WTC11 (cell line): ENCODE results near the gene BHLHE40. TPM values are rescaled to one million over a fixed set of nuclear protein-coding genes. Genes with fewer than 3 reads are reported as not detected.
A peak's percentile ranks its signal among the peaks of the same experiment; 100 is the strongest.

Source experiments
- ATAC-seq: fragments of 200-7000 bp; cut with Tn5 transposase; 2 replicates; pipeline ENCODE4 v1.10.0; 2021; ENCODE audit warnings: mild to moderate bottlenecking, moderate library complexity
- CTCF ChIA-PET: fragments of 300-600 bp; sonication (Branson Sonifier 250); formaldehyde crosslinking; loops from one replicate; lab custom pipeline; 2021; ENCODE audit warnings: antibody characterized with exemption; lab: Charles Lee
- POLR2A ChIA-PET: fragments of 350-600 bp; sonication (Branson Sonifier 250); formaldehyde crosslinking; loops from one replicate; lab custom pipeline; 2021; ENCODE audit warnings: antibody characterized with exemption; lab: Charles Lee
- DNase-seq: peaks from one replicate; pipeline ENCODE4 v3.0.0; 2021; ENCODE audit warnings: low spot score
- H3K27ac Mint-ChIP-seq: 2 replicates; pipeline ENCODE4 v1.8.0; 2021; ENCODE audit warnings: mixed read lengths
- H3K27me3 Mint-ChIP-seq: 2 replicates; pipeline ENCODE4 v1.8.0; 2021; ENCODE audit warnings: low read depth, mild to moderate bottlenecking, moderate library complexity, mixed read lengths
- H3K36me3 Mint-ChIP-seq: 2 replicates; pipeline ENCODE4 v1.8.0; 2021; ENCODE audit warnings: mixed read lengths
- H3K4me1 Mint-ChIP-seq: 2 replicates; pipeline ENCODE4 v1.8.0; 2022; ENCODE audit warnings: mixed read lengths
- H3K4me3 Mint-ChIP-seq: 2 replicates; pipeline ENCODE4 v1.8.0; 2021; ENCODE audit warnings: mild to moderate bottlenecking, moderate library complexity, mixed read lengths
- H3K9me3 Mint-ChIP-seq: 2 replicates; pipeline ENCODE4 v1.8.0; 2021; ENCODE audit warnings: mixed read lengths
- CBFB ChIP-seq: sonication (generic); formaldehyde crosslinking; IDR thresholded peaks from 2 replicates; pipeline ENCODE4 v1.8.1; 2022; ENCODE audit warnings: mild to moderate bottlenecking, low read depth, missing genetic modification reagents
- ELF4 ChIP-seq: sonication (generic); formaldehyde crosslinking; IDR thresholded peaks from 2 replicates; pipeline ENCODE4 v1.8.1; 2022; ENCODE audit warnings: low read depth, mild to moderate bottlenecking, moderate library complexity, missing genetic modification reagents
- ESRRA ChIP-seq: sonication (generic); formaldehyde crosslinking; IDR thresholded peaks from 2 replicates; pipeline ENCODE4 v1.8.1; 2022; ENCODE audit warnings: mild to moderate bottlenecking, missing genetic modification reagents, borderline replicate concordance
- FOXJ3 ChIP-seq: sonication (generic); formaldehyde crosslinking; IDR thresholded peaks from 2 replicates; pipeline ENCODE4 v1.9.0; 2021; ENCODE audit warnings: missing genetic modification reagents, mild to moderate bottlenecking, borderline replicate concordance
- GRHL2 ChIP-seq: fragments of 250-450 bp; sonication (Bioruptor Pico); IDR thresholded peaks from 2 replicates; pipeline ENCODE4 v1.8.0; 2022; ENCODE audit warnings: mild to moderate bottlenecking, moderate library complexity; ENCODE audit not compliant: insufficient replicate concordance, severe bottlenecking
- GTF2I ChIP-seq: fragments of 250-450 bp; sonication (Bioruptor Pico); conservative IDR thresholded peaks from 2 replicates; pipeline ENCODE4 v1.4.0; 2021; ENCODE audit warnings: mild to moderate bottlenecking
- JUN ChIP-seq: sonication (generic); formaldehyde crosslinking; IDR thresholded peaks from 2 replicates; pipeline ENCODE4 v1.8.0; 2023; ENCODE audit warnings: mild to moderate bottlenecking, missing genetic modification reagents
- KAT7 ChIP-seq: sonication (generic); formaldehyde crosslinking; IDR thresholded peaks from 2 replicates; pipeline ENCODE4 v1.8.1; 2023; ENCODE audit warnings: missing genetic modification reagents, mild to moderate bottlenecking, borderline replicate concordance
- MYBL2 ChIP-seq: sonication (generic); formaldehyde crosslinking; IDR thresholded peaks from 2 replicates; pipeline ENCODE4 v1.8.1; 2023; ENCODE audit warnings: mild to moderate bottlenecking, moderate library complexity, missing genetic modification reagents
- NFE2L1 ChIP-seq: sonication (generic); formaldehyde crosslinking; IDR thresholded peaks from 2 replicates; pipeline ENCODE4 v1.8.1; 2023; ENCODE audit warnings: missing genetic modification reagents
- NR1H2 ChIP-seq: sonication (generic); formaldehyde crosslinking; IDR thresholded peaks from 2 replicates; pipeline ENCODE4 v1.9.0; 2021; ENCODE audit warnings: mild to moderate bottlenecking, moderate library complexity, missing genetic modification reagents
- NR3C1 ChIP-seq: sonication (generic); formaldehyde crosslinking; conservative IDR thresholded peaks from 2 replicates; pipeline ENCODE4 v1.8.1; 2023; ENCODE audit warnings: low read depth, mild to moderate bottlenecking, missing genetic modification reagents
- PRRX2 ChIP-seq: fragments of 250-450 bp; sonication (Bioruptor Pico); IDR thresholded peaks from 2 replicates; pipeline ENCODE4 v1.8.0; 2021; ENCODE audit warnings: mild to moderate bottlenecking
- RORB ChIP-seq: fragments of 250-450 bp; sonication (Bioruptor Pico); IDR thresholded peaks from 2 replicates; pipeline ENCODE4 v1.9.0; 2021; ENCODE audit warnings: mild to moderate bottlenecking
- SOX15 ChIP-seq: fragments of 250-450 bp; sonication (Bioruptor Pico); IDR thresholded peaks from 2 replicates; pipeline ENCODE4 v1.9.0; 2021; ENCODE audit warnings: mild to moderate bottlenecking
- TCF7 ChIP-seq: sonication (generic); formaldehyde crosslinking; IDR thresholded peaks from 2 replicates; pipeline ENCODE4 v1.8.0; 2022; ENCODE audit warnings: mild to moderate bottlenecking, low read depth, missing genetic modification reagents, moderate library complexity
- ZBTB21 ChIP-seq: sonication (generic); formaldehyde crosslinking; IDR thresholded peaks from 2 replicates; pipeline ENCODE4 v1.8.1; 2023; ENCODE audit warnings: mild to moderate bottlenecking, missing genetic modification reagents, borderline replicate concordance
- ZNF317 ChIP-seq: sonication (generic); formaldehyde crosslinking; IDR thresholded peaks from 2 replicates; pipeline ENCODE4 v1.8.1; 2023; ENCODE audit warnings: low read depth, mild to moderate bottlenecking, moderate library complexity, missing genetic modification reagents, borderline replicate concordance
- total RNA-seq: library from RNA; stranded (reverse); gene quantifications from 3 replicates; pipeline ENCODE4 v1.2.3, GENCODE V29; 2021
- TF ChIP-seq, protein P1 (sequence below): sonication (generic); formaldehyde crosslinking; IDR thresholded peaks from 2 replicates; pipeline ENCODE4 v1.8.1; 2023; ENCODE audit warnings: mild to moderate bottlenecking, missing genetic modification reagents
- TF ChIP-seq, protein P2 (sequence below): sonication (generic); formaldehyde crosslinking; IDR thresholded peaks from 2 replicates; pipeline ENCODE4 v1.8.1; 2022; ENCODE audit warnings: low read depth, mild to moderate bottlenecking, moderate library complexity, missing genetic modification reagents, borderline replicate concordance
- TF ChIP-seq, protein P3 (sequence below): sonication (generic); formaldehyde crosslinking; IDR thresholded peaks from 2 replicates; pipeline ENCODE4 v1.8.0; 2023; ENCODE audit warnings: missing genetic modification reagents, mild to moderate bottlenecking, borderline replicate concordance
- TF ChIP-seq, protein P4 (sequence below): sonication (generic); formaldehyde crosslinking; IDR thresholded peaks from 2 replicates; pipeline ENCODE4 v1.8.0; 2022; ENCODE audit warnings: mild to moderate bottlenecking, missing genetic modification reagents

The BHLHE40 gene
- total RNA-seq, 1 experiment from 2014 or later, result 5.7 TPM

DNA sequence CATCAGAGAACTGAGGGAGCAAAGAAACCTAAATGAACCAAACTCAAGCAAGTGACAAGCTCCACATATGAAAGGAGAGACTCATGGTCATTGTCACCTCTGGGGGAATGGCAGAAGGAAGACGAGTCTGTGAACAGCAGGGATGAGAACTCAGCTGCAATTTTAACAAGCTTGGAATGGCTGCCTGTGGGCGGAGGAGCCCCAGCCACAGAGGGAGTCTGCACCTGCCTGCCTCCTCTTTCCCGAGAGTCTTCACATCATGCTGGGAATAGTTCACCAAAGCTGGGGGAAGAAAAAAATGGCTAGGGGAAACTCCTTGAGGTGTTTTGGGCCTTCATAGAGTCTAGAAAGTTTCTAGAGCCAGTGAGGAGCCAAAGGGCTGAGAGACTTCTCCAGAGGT is 21.3 kb upstream of the BHLHE40 start:
- Mint-ChIP-seq H3K27ac (peak overlapping the region; percentile 73; the same call in 1 of the 2 replicates), H3K4me3 (no peak overlapping the region)
- TF ChIP-seq TCF7 (CRISPR knock-in tag) (no peak), ZBTB21 (no peak), SOX15 (no peak), ZNF317 (CRISPR knock-in tag) (no peak), GRHL2 (no peak), NFE2L1 (CRISPR knock-in tag) (no peak), FOXJ3 (no peak), CBFB (CRISPR knock-in tag) (no peak), KAT7 (CRISPR knock-in tag) (no peak), PRRX2 (CRISPR knock-in tag) (no peak), MYBL2 (CRISPR knock-in tag) (no peak), ESRRA (CRISPR knock-in tag) (no peak), JUN (CRISPR knock-in tag) (no peak), NR1H2 (CRISPR knock-in tag) (no peak), NR3C1 (no peak)
- TF ChIP-seq, protein P1, sequence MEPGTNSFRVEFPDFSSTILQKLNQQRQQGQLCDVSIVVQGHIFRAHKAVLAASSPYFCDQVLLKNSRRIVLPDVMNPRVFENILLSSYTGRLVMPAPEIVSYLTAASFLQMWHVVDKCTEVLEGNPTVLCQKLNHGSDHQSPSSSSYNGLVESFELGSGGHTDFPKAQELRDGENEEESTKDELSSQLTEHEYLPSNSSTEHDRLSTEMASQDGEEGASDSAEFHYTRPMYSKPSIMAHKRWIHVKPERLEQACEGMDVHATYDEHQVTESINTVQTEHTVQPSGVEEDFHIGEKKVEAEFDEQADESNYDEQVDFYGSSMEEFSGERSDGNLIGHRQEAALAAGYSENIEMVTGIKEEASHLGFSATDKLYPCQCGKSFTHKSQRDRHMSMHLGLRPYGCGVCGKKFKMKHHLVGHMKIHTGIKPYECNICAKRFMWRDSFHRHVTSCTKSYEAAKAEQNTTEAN (CRISPR knock-in tag), result no peak
- TF ChIP-seq, protein P2, sequence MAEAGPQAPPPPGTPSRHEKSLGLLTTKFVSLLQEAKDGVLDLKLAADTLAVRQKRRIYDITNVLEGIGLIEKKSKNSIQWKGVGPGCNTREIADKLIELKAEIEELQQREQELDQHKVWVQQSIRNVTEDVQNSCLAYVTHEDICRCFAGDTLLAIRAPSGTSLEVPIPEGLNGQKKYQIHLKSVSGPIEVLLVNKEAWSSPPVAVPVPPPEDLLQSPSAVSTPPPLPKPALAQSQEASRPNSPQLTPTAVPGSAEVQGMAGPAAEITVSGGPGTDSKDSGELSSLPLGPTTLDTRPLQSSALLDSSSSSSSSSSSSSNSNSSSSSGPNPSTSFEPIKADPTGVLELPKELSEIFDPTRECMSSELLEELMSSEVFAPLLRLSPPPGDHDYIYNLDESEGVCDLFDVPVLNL (CRISPR knock-in tag), result no peak
- TF ChIP-seq, protein P3, sequence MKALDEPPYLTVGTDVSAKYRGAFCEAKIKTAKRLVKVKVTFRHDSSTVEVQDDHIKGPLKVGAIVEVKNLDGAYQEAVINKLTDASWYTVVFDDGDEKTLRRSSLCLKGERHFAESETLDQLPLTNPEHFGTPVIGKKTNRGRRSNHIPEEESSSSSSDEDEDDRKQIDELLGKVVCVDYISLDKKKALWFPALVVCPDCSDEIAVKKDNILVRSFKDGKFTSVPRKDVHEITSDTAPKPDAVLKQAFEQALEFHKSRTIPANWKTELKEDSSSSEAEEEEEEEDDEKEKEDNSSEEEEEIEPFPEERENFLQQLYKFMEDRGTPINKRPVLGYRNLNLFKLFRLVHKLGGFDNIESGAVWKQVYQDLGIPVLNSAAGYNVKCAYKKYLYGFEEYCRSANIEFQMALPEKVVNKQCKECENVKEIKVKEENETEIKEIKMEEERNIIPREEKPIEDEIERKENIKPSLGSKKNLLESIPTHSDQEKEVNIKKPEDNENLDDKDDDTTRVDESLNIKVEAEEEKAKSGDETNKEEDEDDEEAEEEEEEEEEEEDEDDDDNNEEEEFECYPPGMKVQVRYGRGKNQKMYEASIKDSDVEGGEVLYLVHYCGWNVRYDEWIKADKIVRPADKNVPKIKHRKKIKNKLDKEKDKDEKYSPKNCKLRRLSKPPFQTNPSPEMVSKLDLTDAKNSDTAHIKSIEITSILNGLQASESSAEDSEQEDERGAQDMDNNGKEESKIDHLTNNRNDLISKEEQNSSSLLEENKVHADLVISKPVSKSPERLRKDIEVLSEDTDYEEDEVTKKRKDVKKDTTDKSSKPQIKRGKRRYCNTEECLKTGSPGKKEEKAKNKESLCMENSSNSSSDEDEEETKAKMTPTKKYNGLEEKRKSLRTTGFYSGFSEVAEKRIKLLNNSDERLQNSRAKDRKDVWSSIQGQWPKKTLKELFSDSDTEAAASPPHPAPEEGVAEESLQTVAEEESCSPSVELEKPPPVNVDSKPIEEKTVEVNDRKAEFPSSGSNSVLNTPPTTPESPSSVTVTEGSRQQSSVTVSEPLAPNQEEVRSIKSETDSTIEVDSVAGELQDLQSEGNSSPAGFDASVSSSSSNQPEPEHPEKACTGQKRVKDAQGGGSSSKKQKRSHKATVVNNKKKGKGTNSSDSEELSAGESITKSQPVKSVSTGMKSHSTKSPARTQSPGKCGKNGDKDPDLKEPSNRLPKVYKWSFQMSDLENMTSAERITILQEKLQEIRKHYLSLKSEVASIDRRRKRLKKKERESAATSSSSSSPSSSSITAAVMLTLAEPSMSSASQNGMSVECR (CRISPR knock-in tag), result no peak
- TF ChIP-seq, protein P4, sequence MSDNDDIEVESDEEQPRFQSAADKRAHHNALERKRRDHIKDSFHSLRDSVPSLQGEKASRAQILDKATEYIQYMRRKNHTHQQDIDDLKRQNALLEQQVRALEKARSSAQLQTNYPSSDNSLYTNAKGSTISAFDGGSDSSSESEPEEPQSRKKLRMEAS (CRISPR knock-in tag), result no peak
- TF ChIP-seq, all 79 proteins: peak for 0
- H3K36me3 Mint-ChIP-seq, result peaks cover 13% of the 10 kb centered on the region
- peaks cover 14% of the 10 kb centered on the region for H3K9me3 Mint-ChIP-seq
- CTCF ChIA-PET, result interaction anchor here (0.7 to 3.0 kb wide), 7 partner anchors 14 to 246 kb away, joined by 3 to 13 read pairs (median 3); partner anchors contain the start of gene BHLHE40
- POLR2A ChIA-PET, result interaction anchor here (0.6 kb wide), 2 partner anchors 89 to 1122 kb away, joined by 6 to 7 read pairs; no protein-coding TSS in a partner anchor
- ATAC-seq (no peak; the same call in 1 of the 2 replicates), DNase-seq (no peak)
- peaks cover 3% of the 10 kb centered on the region; the same call in 1 of the 2 replicates for H3K27me3 Mint-ChIP-seq
- H3K4me1 Mint-ChIP-seq, result peaks cover 12% of the 10 kb centered on the region; the same call in 1 of the 2 replicates

DNA sequence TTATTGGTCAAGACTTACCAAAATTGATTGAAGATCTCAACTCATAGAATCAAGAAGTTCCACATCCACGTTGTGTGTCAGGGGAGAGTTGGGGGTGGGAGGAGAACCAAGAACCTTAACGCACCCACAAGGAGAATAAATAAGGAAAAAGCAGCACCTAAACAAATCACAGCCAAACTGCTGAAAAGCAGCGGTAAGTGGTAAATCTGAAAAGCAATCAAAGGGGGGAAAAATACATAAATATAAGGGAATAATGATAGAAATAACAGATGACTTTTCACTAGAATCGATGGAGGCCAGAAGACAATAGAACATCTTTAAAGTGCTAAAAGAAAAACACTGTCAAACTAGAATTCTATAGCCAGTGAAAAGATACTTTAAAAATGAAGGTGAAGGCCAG is 20.1 kb upstream of the BHLHE40 start:
- Mint-ChIP-seq H3K36me3 (peaks cover 13% of the 10 kb centered on the region), H3K4me3 (no peak overlapping the region), H3K9me3 (peaks cover 14% of the 10 kb centered on the region), H3K27me3 (peaks cover 3% of the 10 kb centered on the region; the same call in 1 of the 2 replicates), H3K27ac (no peak overlapping the region), H3K4me1 (peaks cover 12% of the 10 kb centered on the region; the same call in 1 of the 2 replicates)
- POLR2A ChIA-PET, result no interaction called here
- ATAC-seq, result no peak
- DNase-seq, result no peak
- no peak for TF ChIP-seq ELF4 (CRISPR knock-in tag)
- TF ChIP-seq ZNF317 (CRISPR knock-in tag), result peak; percentile 86
- no peak for TF ChIP-seq GTF2I (CRISPR knock-in tag)
- TF ChIP-seq RORB (CRISPR knock-in tag), result no peak
- CTCF ChIA-PET, result interaction anchor here (1.4 to 3.0 kb wide), 3 partner anchors 16 to 17 kb away, joined by 5 to 13 read pairs (median 9); no protein-coding TSS in a partner anchor
